Thoracic aorta (tissue), 2 donors: ENCODE data around the gene APOBEC3G. TPM values are rescaled to one million over a fixed set of nuclear protein-coding genes. Genes with fewer than 3 reads are reported as not detected.

Experiments
- ATAC-seq: fragments of 150-250 bp; one replicate; pipeline ENCODE4 v1.8.0; 2017; ENCODE audit warnings: low read depth; ENCODE audit not compliant: insufficient number of reproducible peaks, low FRiP score
- DNase-seq: peaks from one replicate; pipeline ENCODE4 v3.0.0-alpha.2; 2020; ENCODE audit warnings: low spot score
- H3K27ac ChIP-seq, 2 donors: fragments of 200-600 bp; sonication (generic); 1 replicate in 1 of 2; 2 replicates in 1 of 2; pipeline ENCODE4 v1.5.1; 2016; ENCODE audit warnings: mild to moderate bottlenecking in 2 of 2, moderate library complexity in 2 of 2
- H3K27me3 ChIP-seq: fragments of 200-600 bp; sonication (generic); replicated peaks from 2 replicates; pipeline ENCODE4 v1.6.0; 2016; ENCODE audit warnings: mild to moderate bottlenecking; ENCODE audit not compliant: insufficient read depth
- H3K36me3 ChIP-seq: fragments of 200-600 bp; sonication (generic); one replicate; pipeline ENCODE4 v1.5.1; 2016
- H3K4me1 ChIP-seq, 2 donors: fragments of 200-600 bp; sonication (generic); 1 replicate in 1 of 2; 2 replicates in 1 of 2; pipeline versions ENCODE4 v1.5.1 to v1.6.0; 2016; ENCODE audit warnings: low read depth in 2 of 2, mild to moderate bottlenecking in 1 of 2; ENCODE audit not compliant: control insufficient read depth in 1 of 2
- H3K4me3 ChIP-seq: fragments of 200-600 bp; sonication (generic); 2 replicates; pipeline ENCODE4 v1.5.1; 2016; ENCODE audit warnings: mild to moderate bottlenecking
- H3K9me3 ChIP-seq: fragments of 200-600 bp; sonication (generic); 2 replicates; pipeline ENCODE4 v1.5.1; 2016
- CTCF ChIP-seq: fragments of 200-600 bp; sonication (generic); IDR thresholded peaks from one replicate; pipeline ENCODE4 v1.5.1; 2019; ENCODE audit warnings: antibody characterized with exemption
- total RNA-seq, 2 donors: library from RNA; depleted of rRNA; stranded (reverse); fragments of >200 nt; gene quantifications; one replicate each; pipeline versions ENCODE4 v1.1.0 to v1.2.3, GENCODE V29; 2016

Gene APOBEC3G
- total RNA-seq, 2 donors from 2014 or later, result 3.4 to 8.3 TPM

GRCh38 chr22:39098576-39098975, 21.5 kb downstream of the APOBEC3G start:
- Histone ChIP-seq H3K4me1 (no peaks in the 10 kb centered on the region), H3K4me3 (no peak overlapping the region), H3K9me3 (no peaks in the 10 kb centered on the region), H3K27ac (no peak overlapping the region), H3K36me3 (no peaks in the 10 kb centered on the region), H3K27me3 (no peaks in the 10 kb centered on the region)
- no peak for ATAC-seq
- TF ChIP-seq CTCF, result no peak
- DNase-seq, result no peak

- no peak for TF ChIP-seq CTCF
- Histone ChIP-seq H3K4me1 (no peaks in the 10 kb centered on the region), H3K9me3 (no peaks in the 10 kb centered on the region), H3K27ac (no peak overlapping the region), H3K36me3 (no peaks in the 10 kb centered on the region), H3K4me3 (no peak overlapping the region), H3K27me3 (no peaks in the 10 kb centered on the region)
- no peak for DNase-seq
- ATAC-seq, result no peak
Measured at GRCh38 chr22:39101226-39101625, 24.2 kb downstream of the APOBEC3G start.

GRCh38 chr22:39103431-39103830, 26.4 kb downstream of the APOBEC3G start:
- no peaks in the 10 kb centered on the region for H3K36me3 ChIP-seq
- no peak for TF ChIP-seq CTCF
- no peaks in the 10 kb centered on the region for H3K4me1 ChIP-seq
- H3K9me3 ChIP-seq, result no peaks in the 10 kb centered on the region
- H3K27ac ChIP-seq, result no peak overlapping the region
- no peak overlapping the region for H3K4me3 ChIP-seq
- ATAC-seq (no peak), DNase-seq (no peak)
- H3K27me3 ChIP-seq, result no peaks in the 10 kb centered on the region

GRCh38 chr22:39106326-39106725, 29.3 kb downstream of the APOBEC3G start:
- H3K27ac ChIP-seq, result no peak overlapping the region
- DNase-seq, result no peak
- TF ChIP-seq CTCF, result no peak
- H3K9me3 ChIP-seq, result no peaks in the 10 kb centered on the region
- no peak for ATAC-seq
- H3K4me3 ChIP-seq, result no peak overlapping the region
- H3K4me1 ChIP-seq, result no peaks in the 10 kb centered on the region
- H3K27me3 ChIP-seq, result no peaks in the 10 kb centered on the region
- no peaks in the 10 kb centered on the region for H3K36me3 ChIP-seq

- H3K4me1 ChIP-seq, result no peaks in the 10 kb centered on the region
- ATAC-seq (no peak), DNase-seq (no peak)
- H3K9me3 ChIP-seq, result no peaks in the 10 kb centered on the region
- no peaks in the 10 kb centered on the region for H3K36me3 ChIP-seq
- no peak overlapping the region for H3K4me3 ChIP-seq
- TF ChIP-seq CTCF, result no peak
- H3K27ac ChIP-seq, result no peak overlapping the region
- H3K27me3 ChIP-seq, result no peaks in the 10 kb centered on the region
Measured at GRCh38 chr22:39108487-39108886, 31.4 kb downstream of the APOBEC3G start.
